NCI-H1930 (cell line): ENCODE results near the gene CAMSAP1.
"Not testable (repeated sequence)": the region's sequence is repeated elsewhere in the genome, so short reads cannot be mapped to it uniquely, and the experiment has no call there.

Source experiments
- DNase-seq, 2 experiments: peaks; one replicate each; lab custom pipeline; 2025; lab: John Stamatoyannopoulos, UW

Gene CAMSAP1

GRCh38 chr9:135921749-135922310 is 14.5 kb upstream of the CAMSAP1 start:
- DNase-seq: no peak

- DNase-seq: no peak
These were observed 13.7 kb upstream of the CAMSAP1 start for GRCh38 chr9:135920973-135921585.

DNA sequence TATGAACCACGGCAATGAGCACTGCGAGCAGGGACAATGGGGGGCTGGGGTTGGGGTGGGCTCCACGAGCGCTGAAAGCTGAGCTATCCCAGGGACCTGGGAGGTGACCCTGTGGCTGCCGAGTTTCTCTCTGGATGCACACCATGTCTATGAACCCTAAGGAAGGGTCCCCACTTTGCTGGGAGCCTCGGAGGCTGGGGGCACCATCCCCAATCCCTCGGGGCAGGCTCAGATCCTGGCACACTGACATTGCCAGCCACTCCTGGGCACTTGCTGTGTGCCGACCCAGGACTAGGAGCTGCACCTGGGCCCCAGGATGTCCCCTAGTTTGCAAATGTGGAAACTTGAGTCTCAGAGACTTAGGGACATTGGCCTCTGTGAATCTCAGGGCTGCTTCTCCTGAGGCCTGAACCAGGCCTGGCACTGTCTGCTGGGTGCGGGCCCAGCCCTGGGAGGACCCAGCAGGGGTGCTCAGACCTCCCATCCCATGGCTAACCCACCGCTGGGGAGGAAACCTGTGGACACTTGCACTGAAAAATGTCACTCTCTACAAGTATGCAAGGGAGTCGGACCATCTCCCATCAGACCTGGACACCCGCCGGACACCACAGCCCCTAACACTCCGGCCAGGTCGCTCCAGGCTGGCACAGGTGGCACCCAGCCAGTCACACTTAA is 13.0 kb upstream of the CAMSAP1 start:
- DNase-seq: no peak

- no peak for DNase-seq
These were observed 12.1 kb upstream of the CAMSAP1 start for GRCh38 chr9:135919318-135919890.

- DNase-seq: not testable (repeated sequence)
These were observed 8.9 kb upstream of the CAMSAP1 start for GRCh38 chr9:135916227-135916626.

- DNase-seq: no peak
These were observed 7.6 kb upstream of the CAMSAP1 start for GRCh38 chr9:135914921-135915320.

GRCh38 chr9:135911233-135911632 is 3.9 kb upstream of the CAMSAP1 start:
- DNase-seq: not testable (repeated sequence)

GRCh38 chr9:135910757-135911156 is 3.4 kb upstream of the CAMSAP1 start:
- no peak for DNase-seq

- no peak for DNase-seq
These were observed 2.9 kb upstream of the CAMSAP1 start for GRCh38 chr9:135910216-135910615.

- DNase-seq: no peak
These were observed 2.0 kb upstream of the CAMSAP1 start for GRCh38 chr9:135909371-135909770.

- no peak for DNase-seq
These were observed 1.4 kb upstream of the CAMSAP1 start for GRCh38 chr9:135908754-135909204.

DNA sequence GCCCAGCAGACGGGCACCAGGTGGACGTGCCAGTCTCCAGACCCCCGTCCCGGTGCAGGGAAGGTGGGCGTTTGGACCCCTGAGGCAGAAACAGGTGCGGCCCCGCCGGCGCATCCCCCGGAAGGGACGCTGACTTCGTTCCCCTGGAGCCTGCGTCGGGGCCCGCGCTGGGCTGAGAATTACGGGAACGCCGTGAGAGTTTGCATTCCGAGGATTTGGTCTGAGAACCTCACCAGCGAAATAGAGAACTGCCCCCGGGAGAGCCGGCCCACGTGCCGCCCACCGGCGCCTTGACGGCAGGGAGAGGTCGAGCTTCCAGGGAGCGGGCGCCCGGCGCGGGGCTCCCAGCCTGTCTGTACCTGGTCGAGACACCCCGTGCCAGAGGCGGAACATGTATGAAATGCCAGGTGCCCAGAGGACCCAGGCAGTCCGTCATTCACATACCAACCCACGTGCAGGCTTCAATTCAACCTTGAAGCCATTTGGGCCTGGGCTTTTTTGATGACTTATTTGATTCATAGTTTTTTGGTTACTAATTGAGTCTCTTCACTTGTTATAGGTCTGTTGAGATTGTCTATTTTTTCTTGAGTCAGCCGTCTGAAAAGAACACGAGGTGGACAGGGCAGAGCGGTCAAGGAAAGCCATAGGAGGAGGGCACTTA is 877 bp upstream of the CAMSAP1 start:
- DNase-seq: no peak

GRCh38 chr9:135907006-135907430 is 328 bp downstream of the CAMSAP1 start:
- DNase-seq: no peak

- DNase-seq: peak in 1 of 2 experiments; percentile 19
These were observed 898 bp downstream of the CAMSAP1 start for GRCh38 chr9:135906291-135907005.

- no peak for DNase-seq
These were observed 1.7 kb downstream of the CAMSAP1 start for GRCh38 chr9:135905380-135906258.

GRCh38 chr9:135903786-135904520 is 3.4 kb downstream of the CAMSAP1 start:
- no peak for DNase-seq

GRCh38 chr9:135903358-135903656 is 4.0 kb downstream of the CAMSAP1 start:
- DNase-seq: no peak

- DNase-seq: no peak
These were observed 4.5 kb downstream of the CAMSAP1 start for GRCh38 chr9:135902655-135903357.

GRCh38 chr9:135901826-135902225 is 5.5 kb downstream of the CAMSAP1 start:
- no peak for DNase-seq
